ENCODE results near the gene RUNDC1. TPM values are rescaled to one million over a fixed set of nuclear protein-coding genes. Genes with fewer than 3 reads are reported as not detected.
A peak's percentile ranks its signal among the peaks of the same experiment; 100 is the strongest.

RUNDC1 gene
- total RNA-seq, 1 experiment from 2014 or later: 14.2 TPM

GRCh38 chr17:43014649-43015542 lies 34.5 kb downstream of the RUNDC1 start (continued):
- TF ChIP-seq ZNF121 (CRISPR knock-in tag; IDR thresholded peaks at IDR 0.05): no peak
- no peak for TF ChIP-seq ELF4 (CRISPR knock-in tag; IDR thresholded peaks at IDR 0.05; ENCODE audit: low read depth)
- TF ChIP-seq ATF3 (CRISPR knock-in tag; conservative IDR thresholded peaks at IDR 0.05): no peak
- TF ChIP-seq FOXP1 (CRISPR knock-in tag; IDR thresholded peaks at IDR 0.05; ENCODE audit: borderline replicate concordance): no peak
- no peak for TF ChIP-seq ZNF512 (CRISPR knock-in tag; IDR thresholded peaks at IDR 0.05; ENCODE audit: borderline replicate concordance)
- no peak for TF ChIP-seq IRF2 (CRISPR knock-in tag; IDR thresholded peaks at IDR 0.05; ENCODE audit: borderline replicate concordance, low read depth)

GRCh38 chr17:43015579-43015978 lies 35.2 kb downstream of the RUNDC1 start:
- ChIA-PET CTCF (interaction anchor here (0.9 kb wide), 1 partner anchor 18 kb away, joined by 3 read pairs; the partner anchor contains the start of gene RPL27), POLR2A (no interaction called here)
- H3K36me3 Mint-ChIP-seq: peaks cover 25% of the 10 kb centered on the region
- TF ChIP-seq SMAD3 (CRISPR knock-in tag; IDR thresholded peaks at IDR 0.05; ENCODE audit: borderline replicate concordance): no peak
- DNase-seq (ENCODE audit: low spot score): no peak
- H3K4me1 Mint-ChIP-seq: peaks cover 43% of the 10 kb centered on the region
- H3K9me3 Mint-ChIP-seq: no peaks in the 10 kb centered on the region
- ATAC-seq: no peak
- no peaks in the 10 kb centered on the region for H3K27me3 Mint-ChIP-seq (ENCODE audit: low read depth)
- peak overlapping the region; percentile 62; the same call in 1 of the 2 replicates for H3K27ac Mint-ChIP-seq
- H3K4me3 Mint-ChIP-seq: no peak overlapping the region

- no peak for TF ChIP-seq HMGXB4 (CRISPR knock-in tag; IDR thresholded peaks at IDR 0.05)
- no peak for TF ChIP-seq E2F4 (CRISPR knock-in tag; IDR thresholded peaks at IDR 0.05; ENCODE audit: borderline replicate concordance, low read depth)
- H3K27me3 Mint-ChIP-seq (ENCODE audit: low read depth): no peaks in the 10 kb centered on the region
- peaks cover 47% of the 10 kb centered on the region for H3K4me1 Mint-ChIP-seq
- H3K4me3 Mint-ChIP-seq: no peak overlapping the region
- DNase-seq (ENCODE audit: low spot score): no peak
- H3K36me3 Mint-ChIP-seq: peaks cover 25% of the 10 kb centered on the region
- CTCF ChIA-PET: interaction anchor here (0.9 kb wide), 1 partner anchor 18 kb away, joined by 3 read pairs; the partner anchor contains the start of gene RPL27
- H3K9me3 Mint-ChIP-seq: no peaks in the 10 kb centered on the region
- POLR2A ChIA-PET: no interaction called here
- no peak overlapping the region for H3K27ac Mint-ChIP-seq
- no peak for ATAC-seq
Observed at GRCh38 chr17:43016216-43016615, 35.9 kb downstream of the RUNDC1 start.

- Mint-ChIP-seq H3K9me3 (no peaks in the 10 kb centered on the region), H3K4me3 (no peak overlapping the region), H3K27me3 (ENCODE audit: low read depth) (no peaks in the 10 kb centered on the region), H3K27ac (no peak overlapping the region), H3K36me3 (peaks cover 25% of the 10 kb centered on the region), H3K4me1 (peaks cover 42% of the 10 kb centered on the region)
- POLR2A ChIA-PET: no interaction called here
- DNase-seq (ENCODE audit: low spot score) (no peak), ATAC-seq (0 out of 2 replicates have a peak, but pooled peaks have one; percentile 2)
- CTCF ChIA-PET: interaction anchor here (1.6 kb wide), 1 partner anchor 20 kb away, joined by 6 read pairs; the partner anchor contains the start of gene RPL27
- TF ChIP-seq TEAD4 (CRISPR knock-in tag; IDR thresholded peaks at IDR 0.05) (no peak), STAT6 (CRISPR knock-in tag; conservative IDR thresholded peaks at IDR 0.05; ENCODE audit: low read depth) (no peak), CREM (CRISPR knock-in tag; IDR thresholded peaks at IDR 0.05) (no peak)
Observed at GRCh38 chr17:43018008-43018853, 37.9 kb downstream of the RUNDC1 start.
